ENCODE results near the gene TMA7B. TPM values are rescaled to one million over a fixed set of nuclear protein-coding genes. Genes with fewer than 3 reads are reported as not detected.

The TMA7B gene
- total and polyA plus RNA-seq, 2 donors (not counting 3 experiments of a cell fraction or from before 2014, with no cell fraction given), result not detected

DNA sequence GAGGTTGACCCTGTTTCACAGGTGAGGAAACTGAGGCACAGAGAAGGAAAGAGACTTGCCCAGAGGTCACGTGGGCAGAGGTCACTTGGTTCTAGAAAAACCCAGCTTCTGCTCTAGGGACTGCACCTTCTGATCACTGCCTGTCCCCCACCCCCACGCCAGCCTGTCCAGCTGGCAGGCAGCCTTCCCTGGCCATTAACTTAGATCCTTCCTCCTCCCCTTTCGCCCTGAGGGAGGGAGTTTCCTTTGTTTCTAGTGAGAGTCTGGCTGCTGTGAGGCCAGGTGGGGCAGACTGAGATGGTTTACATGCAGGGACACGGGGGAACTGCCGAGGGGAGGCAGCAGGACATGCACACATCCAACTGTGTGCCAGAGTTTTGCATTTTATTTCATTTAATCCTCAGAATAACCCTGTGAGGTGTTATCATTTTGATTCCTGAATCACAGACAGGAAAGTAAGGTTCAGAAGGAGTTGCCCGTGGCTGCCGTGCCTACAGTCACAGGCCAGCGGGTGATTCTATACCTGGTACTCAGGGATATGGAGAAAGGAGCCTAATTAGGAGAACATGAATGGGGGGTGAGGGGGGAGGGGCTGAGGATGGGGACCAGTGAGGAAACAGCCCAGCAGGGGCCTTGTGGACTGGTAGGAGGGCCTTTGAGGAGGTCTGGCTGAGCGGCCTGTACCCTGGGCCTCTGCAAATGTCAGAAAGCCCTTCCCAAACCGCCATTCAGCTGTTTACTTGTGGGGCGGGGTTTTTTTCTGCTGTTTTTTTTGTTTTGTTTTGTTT, 37.9 kb downstream of the TMA7B start:
- Histone ChIP-seq H3K9ac (replicated peaks; ENCODE audit: extremely low read depth, insufficient read depth, low read length) (no peak overlapping the region), H3K9me1 (replicated peaks; ENCODE audit: control insufficient read depth, extremely low read depth, insufficient read depth, low read length) (no peaks in the 10 kb centered on the region), H3K79me2 (ENCODE audit: control insufficient read depth, insufficient read depth, low read length) (no peaks in the 10 kb centered on the region), H3K36me3 (ENCODE audit: control insufficient read depth in 2 of 2, extremely low read depth in 1 of 2, insufficient read depth in 2 of 2, low read length in 2 of 2) (no peaks in the 10 kb centered on the region), H3K27ac (ENCODE audit: insufficient read depth, low read depth, low read length) (no peak overlapping the region), H2AFZ (ENCODE audit: low read depth, low read length) (no peak overlapping the region), H3K9me3 (replicated peaks; ENCODE audit: control insufficient read depth, insufficient read depth, low read length) (no peaks in the 10 kb centered on the region), H3K27me3 (ENCODE audit: control insufficient read depth in 2 of 2, insufficient read depth in 2 of 2, low read length in 2 of 2) (peaks cover 22 to 26% of the 10 kb centered on the region in 2 experiments), H3K4me3 (replicated peaks in 1 of 3; ENCODE audit: insufficient read depth in 1 of 3, low read depth in 1 of 3, low read length in 3 of 3) (no peak overlapping the region), H4K20me1 (replicated peaks; ENCODE audit: control insufficient read depth, extremely low read depth, insufficient read depth, low read length) (no peaks in the 10 kb centered on the region), H3K4me1 (ENCODE audit: control insufficient read depth, extremely low read depth, insufficient read depth, low read length) (no peaks in the 10 kb centered on the region), H3K4me2 (ENCODE audit: insufficient read depth, low read length) (no peak overlapping the region)
- TF ChIP-seq POLR2A (IDR thresholded peaks at IDR 0.05; ENCODE audit: low read depth, low read length) (no peak), EZH2 (IDR thresholded peaks at IDR 0.05; ENCODE audit: borderline replicate concordance, low read depth, low read length, severe bottlenecking) (peak; percentile 17)
- DNase-seq (ENCODE audit: low read depth, low spot score), result peak; percentile 48
- POLR2A ChIA-PET, result no interaction called here
- intact Hi-C loops (cut with micrococcal nuclease), result no loop called here
- BruUV-seq (replicated peaks), result no TSS peak
- FAIRE-seq, result no peak
- CTCF ChIA-PET, result interaction anchor here (2.4 kb wide), 1 partner anchor 26 kb away, joined by 11 read pairs; no protein-coding TSS in a partner anchor
- dilution Hi-C loops (cut with MboI; ENCODE audit: extremely low pct_ligation_motif_present, low sequenced_read_pairs), result no loop called here

DNA sequence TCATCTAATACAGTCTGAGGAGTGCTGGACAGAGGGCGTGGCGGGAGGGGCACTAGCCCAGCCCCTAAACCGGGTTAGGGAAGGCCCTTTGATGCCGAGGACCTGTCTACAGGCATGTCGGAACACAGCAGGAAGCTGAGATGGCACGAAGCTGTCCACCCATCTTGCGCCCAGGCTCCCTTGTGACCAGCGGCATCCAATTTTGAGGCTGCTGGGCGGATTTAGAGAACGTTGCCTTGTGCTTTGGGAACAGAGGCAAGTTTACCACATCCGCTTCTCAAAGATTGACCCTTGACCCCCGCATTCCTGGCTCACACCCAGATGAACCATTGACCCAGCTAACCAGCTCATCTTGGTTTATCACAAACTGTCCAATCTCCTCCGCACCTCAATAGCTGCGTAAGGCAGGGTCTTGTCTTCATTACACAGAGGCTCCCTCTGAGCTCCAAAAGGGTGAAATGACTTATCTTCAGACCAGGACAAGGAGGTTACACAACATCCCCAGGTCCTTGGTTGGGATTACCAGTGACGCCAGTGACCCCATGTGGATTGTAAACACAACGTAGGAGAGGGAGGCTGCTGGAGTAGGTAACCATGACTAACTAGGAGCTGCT, 39.1 kb downstream of the TMA7B start:
- H3K4me1 ChIP-seq (ENCODE audit: control insufficient read depth, extremely low read depth, insufficient read depth, low read length), result no peaks in the 10 kb centered on the region
- H3K4me2 ChIP-seq (ENCODE audit: insufficient read depth, low read length), result no peak overlapping the region
- H3K27me3 ChIP-seq (ENCODE audit: control insufficient read depth in 2 of 2, insufficient read depth in 2 of 2, low read length in 2 of 2), result peaks cover 17 to 19% of the 10 kb centered on the region in 2 experiments
- POLR2A ChIA-PET, result no interaction called here
- DNase-seq (ENCODE audit: low read depth, low spot score) (no peak), FAIRE-seq (no peak)
- no peaks in the 10 kb centered on the region for H3K79me2 ChIP-seq (ENCODE audit: control insufficient read depth, insufficient read depth, low read length)
- CTCF ChIA-PET, result interaction anchor here (1.2 kb wide), 1 partner anchor 465 kb away, joined by 3 read pairs; no protein-coding TSS in a partner anchor
- intact Hi-C loops (cut with micrococcal nuclease) (no loop called here), dilution Hi-C loops (cut with MboI; ENCODE audit: extremely low pct_ligation_motif_present, low sequenced_read_pairs) (no loop called here)
- TF ChIP-seq MYC (IDR thresholded peaks at IDR 0.05; ENCODE audit: low read depth, low read length) (no peak), JUN (IDR thresholded peaks at IDR 0.05; ENCODE audit: borderline replicate concordance, insufficient read depth, insufficient read length, low read depth) (no peak), GATA2 (IDR thresholded peaks at IDR 0.05; ENCODE audit: insufficient read depth, insufficient read length, low read depth, low read length) (no peak), POLR2A (IDR thresholded peaks at IDR 0.05; ENCODE audit: low read depth, low read length) (no peak), EZH2 (IDR thresholded peaks at IDR 0.05; ENCODE audit: borderline replicate concordance, low read depth, low read length, severe bottlenecking) (no peak), POLR2AphosphoS5 (IDR thresholded peaks at IDR 0.05; ENCODE audit: insufficient read depth, low read depth, low read length) (no peak), FOS (IDR thresholded peaks at IDR 0.05; ENCODE audit: borderline replicate concordance, insufficient read depth, low read length) (no peak)
- TF ChIP-seq, protein P1, sequence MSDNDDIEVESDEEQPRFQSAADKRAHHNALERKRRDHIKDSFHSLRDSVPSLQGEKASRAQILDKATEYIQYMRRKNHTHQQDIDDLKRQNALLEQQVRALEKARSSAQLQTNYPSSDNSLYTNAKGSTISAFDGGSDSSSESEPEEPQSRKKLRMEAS (IDR thresholded peaks at IDR 0.05; ENCODE audit: insufficient read depth, insufficient read length), result no peak
- TF ChIP-seq, protein P2, sequence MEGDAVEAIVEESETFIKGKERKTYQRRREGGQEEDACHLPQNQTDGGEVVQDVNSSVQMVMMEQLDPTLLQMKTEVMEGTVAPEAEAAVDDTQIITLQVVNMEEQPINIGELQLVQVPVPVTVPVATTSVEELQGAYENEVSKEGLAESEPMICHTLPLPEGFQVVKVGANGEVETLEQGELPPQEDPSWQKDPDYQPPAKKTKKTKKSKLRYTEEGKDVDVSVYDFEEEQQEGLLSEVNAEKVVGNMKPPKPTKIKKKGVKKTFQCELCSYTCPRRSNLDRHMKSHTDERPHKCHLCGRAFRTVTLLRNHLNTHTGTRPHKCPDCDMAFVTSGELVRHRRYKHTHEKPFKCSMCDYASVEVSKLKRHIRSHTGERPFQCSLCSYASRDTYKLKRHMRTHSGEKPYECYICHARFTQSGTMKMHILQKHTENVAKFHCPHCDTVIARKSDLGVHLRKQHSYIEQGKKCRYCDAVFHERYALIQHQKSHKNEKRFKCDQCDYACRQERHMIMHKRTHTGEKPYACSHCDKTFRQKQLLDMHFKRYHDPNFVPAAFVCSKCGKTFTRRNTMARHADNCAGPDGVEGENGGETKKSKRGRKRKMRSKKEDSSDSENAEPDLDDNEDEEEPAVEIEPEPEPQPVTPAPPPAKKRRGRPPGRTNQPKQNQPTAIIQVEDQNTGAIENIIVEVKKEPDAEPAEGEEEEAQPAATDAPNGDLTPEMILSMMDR (IDR thresholded peaks at IDR 0.05; ENCODE audit: extremely low read depth in 1 of 2, insufficient read depth in 1 of 2, low read depth in 1 of 2, low read length in 2 of 2), result no peak
- no peak overlapping the region for H2AFZ ChIP-seq (ENCODE audit: low read depth, low read length)
- H3K4me3 ChIP-seq (replicated peaks in 1 of 3; ENCODE audit: insufficient read depth in 1 of 3, low read depth in 1 of 3, low read length in 3 of 3), result no peak overlapping the region
- H4K20me1 ChIP-seq (replicated peaks; ENCODE audit: control insufficient read depth, extremely low read depth, insufficient read depth, low read length), result no peaks in the 10 kb centered on the region
- no peak overlapping the region for H3K9ac ChIP-seq (replicated peaks; ENCODE audit: extremely low read depth, insufficient read depth, low read length)
- no peak overlapping the region for H3K27ac ChIP-seq (ENCODE audit: insufficient read depth, low read depth, low read length)
- no TSS peak for BruUV-seq (replicated peaks)
- H3K9me1 ChIP-seq (replicated peaks; ENCODE audit: control insufficient read depth, extremely low read depth, insufficient read depth, low read length), result no peaks in the 10 kb centered on the region
- no peaks in the 10 kb centered on the region for H3K9me3 ChIP-seq (replicated peaks; ENCODE audit: control insufficient read depth, insufficient read depth, low read length)
- H3K36me3 ChIP-seq (ENCODE audit: control insufficient read depth in 2 of 2, extremely low read depth in 1 of 2, insufficient read depth in 2 of 2, low read length in 2 of 2), result no peaks in the 10 kb centered on the region

Measured in endothelial cell of umbilical vein (primary cell).